HCT116 (cell line): Measurements from ENCODE around the gene NDE1.

Experiments used
- CEBPB ChIP-seq: IDR thresholded peaks from 2 replicates; pipeline ENCODE4 v1.6.1; 2012; ENCODE audit warnings: low read depth
- CTCF ChIP-seq, 3 experiments: fragments of 200-600 bp in 1 of 3; sonication (generic) in 1 of 3; IDR thresholded peaks in 2 of 3; conservative IDR thresholded peaks in 1 of 3; 2 replicates each; pipeline ENCODE4 v1.5.1; 2012 to 2017; ENCODE audit warnings: low read depth in 2 of 3, low read length in 2 of 3, antibody characterized with exemption in 1 of 3, borderline replicate concordance in 1 of 3, control low read depth in 1 of 3, mild to moderate bottlenecking in 1 of 3, mixed read lengths in 1 of 3, mixed run types in 1 of 3, moderate library complexity in 1 of 3; ENCODE audit not compliant: insufficient read depth in 1 of 3
- EZH2phosphoT487 ChIP-seq: fragments of 200-600 bp; IDR thresholded peaks from 2 replicates; pipeline ENCODE4 v1.6.1; 2018; ENCODE audit warnings: antibody characterized with exemption, borderline replicate concordance
- JUND ChIP-seq: IDR thresholded peaks from 2 replicates; pipeline ENCODE4 v1.6.1; 2012
- MAX ChIP-seq: IDR thresholded peaks from 2 replicates; pipeline ENCODE4 v1.6.1; 2012
- POLR2A ChIP-seq: IDR thresholded peaks from 2 replicates; pipeline ENCODE4 v1.7.0; 2011; ENCODE audit warnings: borderline replicate concordance; ENCODE audit not compliant: insufficient read depth, insufficient read length; ENCODE audit errors: extremely low read depth
- POLR2AphosphoS5 ChIP-seq: IDR thresholded peaks from 2 replicates; pipeline ENCODE4 v1.6.1; 2011; ENCODE audit warnings: mild to moderate bottlenecking, low read depth, low read length, moderate library complexity
- REST ChIP-seq: IDR thresholded peaks from 2 replicates; pipeline ENCODE4 v1.6.1; 2012; ENCODE audit warnings: low read depth
- SIN3A ChIP-seq: IDR thresholded peaks from 2 replicates; pipeline ENCODE4 v1.6.1; 2012; ENCODE audit warnings: low read depth
- SP1 ChIP-seq: IDR thresholded peaks from 2 replicates; pipeline ENCODE4 v1.6.1; 2012; ENCODE audit warnings: low read depth
- TCF7L2 ChIP-seq: IDR thresholded peaks from 2 replicates; pipeline ENCODE4 v1.7.0; 2011; ENCODE audit warnings: borderline replicate concordance, inconsistent platforms; ENCODE audit not compliant: insufficient read depth, insufficient read length; ENCODE audit errors: extremely low read depth
- ZFX ChIP-seq: fragments of 450-650 bp; IDR thresholded peaks from 2 replicates; pipeline ENCODE4 v1.6.1; 2017
- ZNF274 ChIP-seq: fragments of 200-500 bp; sonication (Bioruptor generic); IDR thresholded peaks from 2 replicates; pipeline ENCODE4 v1.6.1; 2014; ENCODE audit warnings: mild to moderate bottlenecking, low read depth, low read length, inconsistent platforms

DNA sequence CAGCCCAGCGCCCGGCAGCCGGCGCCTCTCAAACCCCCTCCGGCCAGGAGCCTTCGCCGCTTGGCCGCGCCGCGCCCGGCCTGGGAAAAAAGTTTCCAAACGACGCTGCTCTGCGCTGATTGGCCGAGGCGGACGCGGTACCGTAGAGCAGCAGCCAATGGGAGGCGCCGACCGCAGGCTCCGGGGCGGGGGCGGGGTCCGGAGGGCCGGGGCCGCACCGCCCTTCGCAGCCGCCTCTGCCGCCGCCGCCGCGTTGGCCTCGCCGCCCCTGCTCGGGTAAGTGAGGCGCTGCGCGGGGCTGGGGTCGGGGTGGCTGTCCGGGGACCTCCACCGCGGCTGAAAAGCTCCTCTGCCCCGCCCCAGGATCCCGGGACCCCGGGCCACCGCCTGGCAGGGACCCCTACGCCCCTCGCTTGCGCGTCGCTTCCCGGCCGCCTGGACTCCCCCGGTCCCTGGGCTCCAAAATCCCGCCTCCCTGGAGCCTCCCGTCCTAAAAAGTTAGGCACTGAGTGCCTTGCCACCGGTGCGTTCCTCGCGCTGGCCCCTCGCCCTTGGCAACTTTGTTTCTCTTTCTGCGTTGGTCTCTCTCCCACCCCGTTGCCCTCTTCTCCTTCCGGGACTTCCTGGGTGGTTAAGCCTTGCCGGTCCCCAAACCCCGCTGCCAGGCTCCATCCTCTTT, at the start of gene NDE1:
- TF ChIP-seq CTCF (IDR thresholded peaks at IDR 0.05 in 2 of 3, conservative IDR thresholded peaks at IDR 0.05 in 1 of 3; ENCODE audit: borderline replicate concordance in 1 of 3, insufficient read depth in 1 of 3, low read depth in 2 of 3, low read length in 2 of 3) (no peak), JUND (no peak), EZH2phosphoT487 (no peak), ZFX (0 out of 2 replicates have a peak, but pooled peaks have one; percentile 30), POLR2AphosphoS5 (peak; percentile 86), TCF7L2 (no peak), SP1 (peak; percentile 80), REST (no peak), POLR2A (no peak), CEBPB (no peak), ZNF274 (no peak), MAX (peak; percentile 87), SIN3A (peak; percentile 46; the same call in 1 of the 2 replicates)
